ENCODE measurements around the gene ZNF581. TPM values are rescaled to one million over a fixed set of nuclear protein-coding genes. Genes with fewer than 3 reads are reported as not detected.

The ZNF581 gene
- polyA plus RNA-seq, 1 of the 3 experiments (the other 2 are of a cell fraction) = 24.7 TPM

DNA sequence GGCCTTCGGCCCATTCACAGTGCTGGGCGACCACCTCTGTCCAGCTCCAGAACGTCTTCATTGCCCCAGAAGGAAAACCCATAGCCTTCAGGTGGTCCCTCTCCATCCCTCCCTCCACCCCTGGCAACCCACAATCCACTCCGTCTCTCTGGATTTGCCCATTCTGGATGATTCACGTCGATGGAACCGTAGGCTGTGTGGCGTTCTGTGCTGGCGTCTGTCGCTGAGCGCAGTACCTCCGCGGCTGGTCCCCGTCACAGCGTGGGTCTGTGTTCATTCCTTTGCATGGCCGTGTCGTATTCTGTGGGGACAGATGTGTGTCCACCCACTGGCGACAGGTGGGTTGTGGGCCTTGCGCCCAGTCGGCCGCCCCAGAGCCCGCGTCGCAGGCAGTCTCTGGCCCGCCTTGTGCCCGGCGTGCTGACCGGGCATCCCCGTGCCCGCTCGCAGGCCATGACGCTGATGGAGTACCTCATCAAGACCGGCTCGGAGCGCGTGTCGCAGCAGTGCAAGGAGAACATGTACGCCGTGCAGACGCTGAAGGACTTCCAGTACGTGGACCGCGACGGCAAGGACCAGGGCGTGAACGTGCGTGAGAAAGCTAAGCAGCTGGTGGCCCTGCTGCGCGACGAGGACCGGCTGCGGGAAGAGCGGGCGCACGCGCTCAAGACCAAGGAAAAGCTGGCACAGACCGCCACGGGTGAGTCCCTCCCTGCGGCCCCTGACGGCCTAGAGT lies 41.7 kb downstream of the ZNF581 start (continued):
- TF ChIP-seq, protein P1, sequence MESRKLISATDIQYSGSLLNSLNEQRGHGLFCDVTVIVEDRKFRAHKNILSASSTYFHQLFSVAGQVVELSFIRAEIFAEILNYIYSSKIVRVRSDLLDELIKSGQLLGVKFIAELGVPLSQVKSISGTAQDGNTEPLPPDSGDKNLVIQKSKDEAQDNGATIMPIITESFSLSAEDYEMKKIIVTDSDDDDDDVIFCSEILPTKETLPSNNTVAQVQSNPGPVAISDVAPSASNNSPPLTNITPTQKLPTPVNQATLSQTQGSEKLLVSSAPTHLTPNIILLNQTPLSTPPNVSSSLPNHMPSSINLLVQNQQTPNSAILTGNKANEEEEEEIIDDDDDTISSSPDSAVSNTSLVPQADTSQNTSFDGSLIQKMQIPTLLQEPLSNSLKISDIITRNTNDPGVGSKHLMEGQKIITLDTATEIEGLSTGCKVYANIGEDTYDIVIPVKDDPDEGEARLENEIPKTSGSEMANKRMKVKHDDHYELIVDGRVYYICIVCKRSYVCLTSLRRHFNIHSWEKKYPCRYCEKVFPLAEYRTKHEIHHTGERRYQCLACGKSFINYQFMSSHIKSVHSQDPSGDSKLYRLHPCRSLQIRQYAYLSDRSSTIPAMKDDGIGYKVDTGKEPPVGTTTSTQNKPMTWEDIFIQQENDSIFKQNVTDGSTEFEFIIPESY (IDR thresholded peaks at IDR 0.05; ENCODE audit: borderline replicate concordance, low read depth) = no peak
- no peak for TF ChIP-seq NFIC (IDR thresholded peaks at IDR 0.05; ENCODE audit: borderline replicate concordance)
- no peak for TF ChIP-seq CHD2 (IDR thresholded peaks at IDR 0.05; ENCODE audit: low read length, partially characterized antibody)

DNA sequence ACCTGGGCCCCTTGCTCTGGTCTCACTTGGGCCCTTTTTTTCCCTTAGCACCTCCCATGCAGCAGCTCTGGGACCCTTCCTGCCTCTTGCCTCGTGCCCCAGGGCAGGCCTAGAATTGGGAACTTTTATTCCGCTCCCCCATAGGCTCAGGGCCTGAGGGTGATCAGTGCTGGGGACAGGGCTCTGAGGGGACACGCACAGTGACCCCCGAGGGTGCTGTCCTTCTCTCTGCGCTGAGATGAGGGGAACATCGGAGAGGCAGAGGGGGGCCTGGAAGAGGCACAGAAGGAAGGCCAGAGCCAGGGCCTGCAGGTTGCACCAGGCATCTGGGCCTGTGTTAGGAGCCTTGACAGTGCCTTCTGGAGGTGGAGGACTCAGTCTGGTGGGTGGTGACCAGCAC lies 42.3 kb downstream of the ZNF581 start:
- no peak overlapping the region for H3K9ac ChIP-seq
- H3K9me3 ChIP-seq = no peaks in the 10 kb centered on the region
- H4K20me1 ChIP-seq (ENCODE audit: insufficient read depth) = peaks cover 69% of the 10 kb centered on the region
- H3K79me2 ChIP-seq (ENCODE audit: insufficient read depth) = peaks cover 56% of the 10 kb centered on the region
- no peak overlapping the region for H3K4me2 ChIP-seq
- ChIA-PET CTCF (no interaction called here), POLR2A (no interaction called here)
- no peaks in the 10 kb centered on the region for H3F3A ChIP-seq (replicated peaks; ENCODE audit: insufficient read depth)
- peaks cover 16 to 57% of the 10 kb centered on the region in 2 experiments for H3K36me3 ChIP-seq (replicated peaks in 1 of 2; ENCODE audit: control insufficient read depth in 1 of 2, insufficient read depth in 2 of 2, low read length in 1 of 2)
- WGBS (ENCODE audit: low lambda C conversion rate) = 96% methylated on average over 6 of the region's 6 CpGs
- H3K27me3 ChIP-seq (ENCODE audit: insufficient read depth) = no peaks in the 10 kb centered on the region
- no peaks in the 10 kb centered on the region for H3K9me2 ChIP-seq
- no peak for DNase-seq
- H3K27ac ChIP-seq (ENCODE audit: low read depth in 2 of 2, low read length in 1 of 2) = no peak overlapping the region
- H2AFZ ChIP-seq (ENCODE audit: low read depth) = no peak overlapping the region
- TF ChIP-seq FOSL2 (IDR thresholded peaks at IDR 0.05; ENCODE audit: borderline replicate concordance, low read depth) = no peak
- TF ChIP-seq SMC3 (IDR thresholded peaks at IDR 0.05; ENCODE audit: low read depth, low read length) = no peak
- TF ChIP-seq TAF1 (IDR thresholded peaks at IDR 0.05; ENCODE audit: borderline replicate concordance, low read depth, low read length) = no peak
- TF ChIP-seq RAD21 (IDR thresholded peaks at IDR 0.05; ENCODE audit: low read length) = no peak
- no peak for TF ChIP-seq CHD2 (IDR thresholded peaks at IDR 0.05; ENCODE audit: low read length, partially characterized antibody)
- no peak for TF ChIP-seq YY1 (IDR thresholded peaks at IDR 0.05; ENCODE audit: low read depth)
- no peak for TF ChIP-seq RFX5 (IDR thresholded peaks at IDR 0.05; ENCODE audit: low read length)
- TF ChIP-seq FOXM1 (IDR thresholded peaks at IDR 0.05; ENCODE audit: low read depth) = no peak
- no peak for TF ChIP-seq JUND (IDR thresholded peaks at IDR 0.05)
- no peak for TF ChIP-seq POLR2AphosphoS5 (IDR thresholded peaks at IDR 0.05; ENCODE audit: low read depth, low read length)
- TF ChIP-seq GABPA (IDR thresholded peaks at IDR 0.05; ENCODE audit: low read depth) = no peak
- TF ChIP-seq SIN3A (IDR thresholded peaks at IDR 0.05; ENCODE audit: borderline replicate concordance, low read depth, low read length) = no peak
- TF ChIP-seq ELF1 (IDR thresholded peaks at IDR 0.05) = no peak
- no peak for TF ChIP-seq MXI1 (IDR thresholded peaks at IDR 0.05; ENCODE audit: low read depth, low read length)
- TF ChIP-seq, protein P1 (IDR thresholded peaks at IDR 0.05; ENCODE audit: borderline replicate concordance, low read depth) = no peak
- TF ChIP-seq FOXJ3 (CRISPR knock-in tag; IDR thresholded peaks at IDR 0.05) = no peak
- TF ChIP-seq, protein P2, sequence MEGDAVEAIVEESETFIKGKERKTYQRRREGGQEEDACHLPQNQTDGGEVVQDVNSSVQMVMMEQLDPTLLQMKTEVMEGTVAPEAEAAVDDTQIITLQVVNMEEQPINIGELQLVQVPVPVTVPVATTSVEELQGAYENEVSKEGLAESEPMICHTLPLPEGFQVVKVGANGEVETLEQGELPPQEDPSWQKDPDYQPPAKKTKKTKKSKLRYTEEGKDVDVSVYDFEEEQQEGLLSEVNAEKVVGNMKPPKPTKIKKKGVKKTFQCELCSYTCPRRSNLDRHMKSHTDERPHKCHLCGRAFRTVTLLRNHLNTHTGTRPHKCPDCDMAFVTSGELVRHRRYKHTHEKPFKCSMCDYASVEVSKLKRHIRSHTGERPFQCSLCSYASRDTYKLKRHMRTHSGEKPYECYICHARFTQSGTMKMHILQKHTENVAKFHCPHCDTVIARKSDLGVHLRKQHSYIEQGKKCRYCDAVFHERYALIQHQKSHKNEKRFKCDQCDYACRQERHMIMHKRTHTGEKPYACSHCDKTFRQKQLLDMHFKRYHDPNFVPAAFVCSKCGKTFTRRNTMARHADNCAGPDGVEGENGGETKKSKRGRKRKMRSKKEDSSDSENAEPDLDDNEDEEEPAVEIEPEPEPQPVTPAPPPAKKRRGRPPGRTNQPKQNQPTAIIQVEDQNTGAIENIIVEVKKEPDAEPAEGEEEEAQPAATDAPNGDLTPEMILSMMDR (IDR thresholded peaks at IDR 0.05) = no peak
- TF ChIP-seq, protein P3, sequence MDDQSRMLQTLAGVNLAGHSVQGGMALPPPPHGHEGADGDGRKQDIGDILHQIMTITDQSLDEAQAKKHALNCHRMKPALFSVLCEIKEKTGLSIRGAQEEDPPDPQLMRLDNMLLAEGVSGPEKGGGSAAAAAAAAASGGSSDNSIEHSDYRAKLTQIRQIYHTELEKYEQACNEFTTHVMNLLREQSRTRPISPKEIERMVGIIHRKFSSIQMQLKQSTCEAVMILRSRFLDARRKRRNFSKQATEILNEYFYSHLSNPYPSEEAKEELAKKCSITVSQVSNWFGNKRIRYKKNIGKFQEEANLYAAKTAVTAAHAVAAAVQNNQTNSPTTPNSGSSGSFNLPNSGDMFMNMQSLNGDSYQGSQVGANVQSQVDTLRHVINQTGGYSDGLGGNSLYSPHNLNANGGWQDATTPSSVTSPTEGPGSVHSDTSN (IDR thresholded peaks at IDR 0.05) = no peak
- no peaks in the 10 kb centered on the region for H3K4me1 ChIP-seq (ENCODE audit: control insufficient read depth in 1 of 2, insufficient read depth in 2 of 2, low read depth in 1 of 2, low read length in 1 of 2)
- H3K4me3 ChIP-seq (ENCODE audit: low read depth in 2 of 2, low read length in 1 of 2) = no peak overlapping the region

All from SK-N-SH (cell line).